Stimulated activated CD8-positive, alpha-beta memory T cell treated with anti-CD3 and anti-CD28 coated beads, Interleukin-15, amount 100 ng/mL, for 1 hour (primary cell): Measurements from ENCODE around the gene MORC2.

Experiments used
- DNase-seq: peaks from one replicate; pipeline ENCODE4 v3.0.0-alpha.2; 2020; ENCODE audit warnings: low read depth

Gene MORC2

DNA sequence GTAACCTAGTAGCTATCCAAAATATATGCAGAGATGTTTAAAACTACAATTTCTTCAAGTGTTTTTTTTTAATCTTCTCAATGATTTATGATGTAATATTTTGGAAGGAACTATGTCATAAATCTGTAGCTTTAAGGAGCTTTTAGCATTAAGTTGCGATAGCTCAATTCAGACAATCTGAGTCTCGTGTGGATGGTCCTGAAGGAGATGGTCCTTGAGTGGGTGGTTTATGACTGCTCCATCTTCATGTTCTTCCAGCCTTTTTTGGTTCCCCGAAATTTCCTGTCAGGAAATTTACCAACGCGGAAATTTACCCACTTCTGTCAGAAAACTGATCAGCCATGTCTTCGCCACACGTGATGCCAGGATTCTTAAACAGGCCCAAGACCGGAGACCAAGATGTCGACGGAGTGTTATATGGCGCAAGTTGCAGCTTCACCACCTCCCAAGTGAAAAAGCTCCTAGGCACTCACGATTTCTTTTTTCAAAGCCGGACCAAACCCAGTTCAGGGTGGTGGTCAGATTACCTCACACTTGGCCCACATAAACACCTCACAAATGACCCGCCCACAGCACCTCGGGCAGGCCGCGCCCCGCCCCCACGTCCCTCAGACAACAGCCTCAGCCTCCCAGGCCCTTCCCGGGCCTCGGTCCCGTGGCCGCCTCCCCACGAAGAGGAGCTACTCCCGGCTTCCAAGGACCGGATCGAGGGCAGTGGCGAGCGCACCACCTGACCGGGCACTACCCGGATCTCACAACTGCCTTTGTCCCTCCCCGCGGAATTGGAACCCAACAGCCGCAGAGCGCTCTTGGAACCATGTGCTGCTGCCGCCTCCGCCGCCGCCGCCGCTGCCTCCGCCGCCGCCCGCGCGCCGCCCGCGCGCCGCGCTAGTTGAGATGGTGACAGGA lies at the start of gene MORC2:
Gene MORC2 (minus strand): TSS at position 760 of the 909 bp plus-strand sequence. CDS start 885 bp downstream, outside the sequence.
- peak; percentile 2 for DNase-seq

DNA sequence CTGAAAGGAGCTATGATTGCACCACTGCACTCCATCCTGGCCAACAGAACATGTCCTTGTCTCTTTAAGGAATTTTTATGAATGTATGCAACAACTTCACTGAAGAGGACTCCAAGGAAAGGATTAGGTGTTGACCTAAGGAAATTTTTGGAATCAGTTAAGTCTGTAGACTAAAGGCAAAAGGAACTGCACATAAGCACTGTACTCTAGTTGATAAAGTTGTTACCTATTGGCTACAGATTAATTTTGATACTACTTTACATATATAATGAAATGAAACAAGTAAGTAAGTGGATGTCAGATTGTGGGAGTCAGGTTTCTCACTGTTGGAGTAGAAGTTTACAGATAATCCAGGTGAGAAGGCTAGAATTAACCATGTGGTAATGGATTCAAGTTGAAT lies 37.0 kb upstream of the MORC2 start:
- no peak for DNase-seq

DNA sequence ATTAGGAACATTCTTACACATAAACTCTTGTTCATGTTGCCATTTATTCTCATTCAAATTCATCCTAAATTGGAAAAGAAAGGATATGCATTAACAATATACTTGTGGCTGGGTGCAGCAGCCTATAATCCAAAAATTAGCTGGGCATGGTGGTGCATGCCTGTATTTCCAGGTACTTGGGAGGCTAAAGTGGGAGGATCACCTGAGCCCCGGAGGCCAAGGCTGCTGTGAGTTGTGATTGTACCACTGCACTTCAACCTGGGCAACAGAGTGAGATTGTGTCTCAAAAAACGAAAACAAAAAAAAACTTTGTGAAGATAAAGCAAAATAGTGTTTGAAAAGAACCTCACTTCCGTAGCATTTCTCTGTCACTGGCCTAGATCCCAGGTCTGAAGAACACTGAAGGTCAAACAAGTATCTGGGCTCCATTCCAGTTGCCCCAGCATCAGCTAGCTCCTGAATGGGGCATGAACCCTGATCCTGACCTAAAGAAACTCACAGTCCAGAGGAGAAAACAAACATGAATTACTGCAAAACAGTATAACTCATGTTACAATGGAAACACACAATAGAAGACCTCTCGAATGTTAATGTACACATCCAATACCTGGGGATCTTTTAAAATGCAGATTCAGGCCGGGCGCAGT lies 32.7 kb upstream of the MORC2 start:
- DNase-seq: no peak

DNA sequence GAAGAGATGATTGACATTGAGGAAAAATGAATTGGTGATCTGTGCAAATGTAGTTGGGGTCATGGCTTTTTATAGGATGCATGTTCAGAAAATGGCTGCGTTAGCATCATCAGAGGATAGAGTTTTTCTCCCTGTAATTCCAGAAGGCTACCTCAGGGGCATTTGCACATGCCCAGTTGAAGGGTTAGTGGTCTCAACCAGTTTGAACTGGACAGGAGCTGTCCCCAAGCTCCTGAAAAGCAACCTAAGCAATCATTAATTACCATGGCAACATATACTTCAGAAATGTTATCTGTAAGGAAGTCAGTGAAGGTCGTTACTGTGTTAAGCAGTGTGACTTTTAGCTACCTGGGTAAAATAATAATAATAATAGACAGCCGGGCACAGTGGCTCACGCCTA lies 29.8 kb upstream of the MORC2 start:
- no peak for DNase-seq

DNA sequence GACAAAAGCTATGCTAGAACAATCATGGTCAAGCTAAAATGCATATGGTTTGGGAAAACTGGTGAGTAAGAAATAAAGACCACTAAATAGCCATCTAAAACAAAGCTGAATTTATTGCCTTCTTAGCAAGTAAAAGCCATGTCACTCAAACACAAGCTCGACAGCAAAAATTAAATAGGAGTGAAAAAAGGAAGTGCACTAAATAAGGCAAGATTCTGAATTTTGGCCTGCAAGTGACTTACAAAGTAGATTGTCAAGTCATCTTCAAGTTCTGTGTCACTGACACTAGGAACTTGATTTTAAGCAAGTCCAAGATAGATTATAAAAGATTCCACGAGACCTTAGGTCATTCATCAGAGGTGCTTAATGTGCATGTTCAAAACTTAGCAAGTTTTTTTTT lies 27.9 kb upstream of the MORC2 start:
- DNase-seq: no peak

DNA sequence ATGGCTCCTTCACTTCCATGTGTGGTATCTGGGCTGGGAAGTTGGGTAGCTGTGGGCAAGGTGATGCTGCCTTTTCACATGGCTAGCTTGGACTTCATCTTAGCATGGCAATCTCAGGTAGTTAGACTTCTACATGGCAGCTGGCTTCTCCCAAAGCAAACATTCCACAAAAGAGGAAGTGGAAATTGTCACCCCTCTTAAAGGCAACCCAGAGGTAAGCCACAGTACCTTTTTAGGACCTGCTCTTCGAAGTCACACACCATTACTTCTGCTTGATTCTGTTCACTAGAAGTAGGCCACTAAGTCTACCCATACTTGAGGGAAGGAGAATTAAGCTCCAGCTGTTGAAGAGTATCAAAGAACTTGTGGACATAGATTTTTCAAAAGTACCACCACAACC lies 26.4 kb upstream of the MORC2 start:
- no peak for DNase-seq

DNA sequence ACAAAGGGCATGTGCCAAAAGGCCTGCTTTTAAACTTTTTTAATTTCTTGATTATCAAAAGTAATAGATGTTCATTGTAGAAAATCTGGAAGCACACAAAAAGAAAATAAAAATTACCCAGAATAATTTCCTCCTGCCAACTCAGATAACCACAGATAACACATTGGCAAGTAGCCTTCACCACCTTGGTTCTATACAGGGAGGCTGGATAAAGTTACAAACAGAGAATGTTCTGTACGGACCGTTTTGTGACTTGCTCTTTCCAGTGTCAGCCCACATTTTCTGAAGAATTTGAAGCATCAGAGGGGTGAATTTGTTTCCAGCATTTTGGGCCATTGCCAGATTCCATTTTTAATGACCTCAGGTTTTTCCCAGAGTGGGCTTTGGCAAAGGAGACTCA lies 24.0 kb upstream of the MORC2 start:
- DNase-seq: no peak

DNA sequence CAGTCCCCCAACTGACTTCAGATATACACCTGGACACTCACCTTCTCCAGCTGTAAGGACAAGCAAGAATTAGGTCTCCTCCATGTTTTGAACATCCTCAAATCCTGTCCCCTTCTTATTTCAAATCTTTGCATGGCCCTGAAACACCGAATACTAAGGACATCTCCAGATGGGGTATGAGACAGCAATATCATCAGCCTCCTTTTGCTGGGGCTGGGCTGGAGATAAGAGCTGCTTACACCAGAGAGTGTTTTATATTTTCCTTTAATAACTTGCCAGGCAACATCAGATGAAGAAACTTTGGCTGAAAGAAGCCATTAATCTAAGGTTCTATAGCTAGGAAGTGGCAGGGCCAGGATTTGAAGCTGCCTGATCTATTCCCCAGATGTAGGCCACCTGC lies 22.1 kb upstream of the MORC2 start:
- no peak for DNase-seq

DNA sequence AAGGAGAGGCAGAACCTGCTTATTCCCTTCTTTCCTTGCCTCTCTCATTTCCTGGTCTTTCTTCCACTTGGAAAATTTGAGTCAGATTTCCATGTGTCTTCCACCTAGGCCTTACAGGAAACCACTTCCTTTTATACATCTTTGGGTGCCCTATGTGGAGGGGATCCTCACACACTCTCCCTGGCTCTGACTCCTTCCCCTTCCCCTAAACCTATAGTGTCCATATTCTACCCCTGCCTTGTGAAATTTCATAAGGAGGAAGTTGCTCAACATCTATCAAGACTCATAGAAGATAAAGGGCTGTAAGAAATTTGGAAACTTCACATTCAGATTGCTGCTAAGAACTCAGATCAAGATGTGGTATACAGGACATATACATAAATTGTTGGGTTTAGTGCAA lies 20.9 kb upstream of the MORC2 start:
- DNase-seq: no peak

DNA sequence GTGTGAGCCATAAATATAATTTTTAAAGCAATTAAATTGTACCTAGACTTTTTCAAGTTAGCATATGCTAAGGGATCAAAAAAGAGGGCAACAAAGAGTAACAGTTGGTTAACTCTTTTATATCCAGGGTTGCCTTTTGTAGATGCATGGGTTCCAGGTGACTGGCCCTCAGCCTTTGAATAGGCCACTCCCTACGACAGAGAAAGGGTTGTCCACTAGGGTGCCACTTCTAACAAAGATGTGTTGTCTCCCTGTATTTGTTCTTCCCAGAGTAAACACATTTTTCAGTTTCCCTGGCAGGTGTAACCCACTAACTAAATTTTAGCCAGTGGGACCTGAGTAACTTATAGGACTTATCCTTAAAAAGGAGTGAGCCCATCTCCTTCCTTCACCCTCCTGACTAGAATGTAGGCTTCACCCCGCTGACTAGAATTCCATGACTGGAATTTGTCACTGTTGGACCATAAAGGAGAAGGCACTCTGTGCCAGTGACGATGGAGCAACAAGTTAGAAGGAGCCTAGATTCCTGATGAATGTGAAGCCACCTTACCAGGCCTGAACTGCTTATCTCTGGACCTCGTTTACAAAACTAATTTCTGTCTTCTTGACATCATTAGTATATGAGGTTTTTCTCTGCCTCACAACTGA lies 17.1 kb upstream of the MORC2 start:
- no peak for DNase-seq

DNA sequence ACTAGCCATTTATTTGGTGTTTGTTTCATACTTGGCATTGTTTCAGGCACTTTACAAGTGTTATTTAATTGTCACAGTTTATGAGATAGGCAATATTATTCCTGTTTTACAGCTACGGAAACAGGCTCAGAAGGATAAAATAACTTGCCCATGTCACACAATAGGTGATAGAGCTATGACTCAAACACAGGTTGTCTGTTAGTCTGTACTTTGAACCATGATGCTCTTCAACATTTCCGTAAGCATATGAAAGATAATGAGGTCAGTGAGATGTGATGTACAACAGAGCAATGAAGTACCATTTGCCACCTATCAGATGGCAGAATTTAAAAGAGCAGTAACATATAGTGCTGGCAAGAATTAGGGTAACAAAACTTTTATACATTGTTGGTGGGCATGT lies 15.7 kb upstream of the MORC2 start:
- DNase-seq: no peak

DNA sequence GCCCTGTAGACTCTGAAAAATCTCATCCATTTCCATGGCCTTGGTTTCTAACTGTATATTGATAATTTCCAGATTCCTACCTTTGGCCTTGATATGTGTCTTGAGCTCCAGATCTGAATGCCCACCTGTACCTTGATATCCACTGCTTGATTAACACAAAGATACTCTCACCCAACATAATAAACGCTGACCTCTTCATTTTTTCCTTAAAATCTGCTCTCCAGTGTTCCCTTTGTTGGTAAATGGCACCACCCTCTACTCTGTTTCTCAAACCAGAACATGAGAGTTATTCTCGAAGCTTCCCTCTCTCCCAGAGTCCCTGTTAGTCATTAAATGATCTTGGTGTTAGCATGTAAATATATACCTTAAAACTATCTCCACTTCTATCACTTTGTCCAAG lies 13.9 kb upstream of the MORC2 start:
- no peak for DNase-seq

DNA sequence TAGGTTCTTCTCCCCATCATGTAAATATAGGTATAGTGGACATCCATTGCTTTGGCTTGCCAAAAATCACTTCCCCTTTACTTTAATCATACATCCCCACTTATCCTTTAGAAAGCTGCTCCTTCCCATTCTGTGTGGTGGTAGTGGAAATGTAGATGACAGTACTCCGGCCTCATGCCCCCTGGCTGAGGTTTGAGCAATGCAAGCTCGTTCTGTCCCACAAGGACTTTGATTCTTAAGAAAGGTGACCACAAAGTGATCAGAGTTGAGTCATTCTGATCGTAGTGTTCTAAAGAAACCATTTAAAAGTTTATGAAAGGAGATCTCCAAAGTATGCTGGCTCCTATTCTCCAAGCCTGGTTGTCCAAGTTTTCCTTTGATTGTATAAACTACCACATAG lies 11.4 kb upstream of the MORC2 start:
- DNase-seq: no peak

DNA sequence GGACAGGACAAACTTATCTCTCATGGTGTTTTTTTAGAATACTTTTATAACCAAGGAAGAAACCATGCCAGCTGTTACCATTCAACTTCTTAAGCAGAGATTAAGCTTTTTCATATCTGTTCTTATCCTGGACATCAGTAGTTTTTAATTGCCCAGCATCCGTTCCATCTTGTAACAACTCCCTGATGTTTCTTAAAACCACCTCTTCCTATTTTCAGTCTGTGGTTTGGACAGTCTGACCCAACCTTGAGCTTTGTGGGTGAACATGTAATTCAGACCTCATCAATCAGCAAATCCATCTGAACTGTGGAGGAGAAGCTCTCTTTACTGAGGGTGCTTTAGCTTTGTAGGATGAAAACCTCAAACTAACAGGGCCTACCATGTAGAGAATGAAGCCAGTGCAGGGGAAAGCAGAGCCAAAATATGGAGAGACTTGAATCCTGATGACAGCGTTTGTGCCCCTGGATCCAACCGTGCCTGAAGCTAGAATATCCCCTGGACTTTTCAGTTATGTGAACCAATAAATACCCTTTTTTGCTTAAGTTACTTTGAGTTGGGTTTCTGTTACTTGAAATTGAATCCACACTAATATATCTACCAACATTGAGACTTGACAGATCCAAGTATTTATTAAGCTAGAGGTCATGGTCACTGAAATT lies 9.9 kb upstream of the MORC2 start:
- DNase-seq: no peak

DNA sequence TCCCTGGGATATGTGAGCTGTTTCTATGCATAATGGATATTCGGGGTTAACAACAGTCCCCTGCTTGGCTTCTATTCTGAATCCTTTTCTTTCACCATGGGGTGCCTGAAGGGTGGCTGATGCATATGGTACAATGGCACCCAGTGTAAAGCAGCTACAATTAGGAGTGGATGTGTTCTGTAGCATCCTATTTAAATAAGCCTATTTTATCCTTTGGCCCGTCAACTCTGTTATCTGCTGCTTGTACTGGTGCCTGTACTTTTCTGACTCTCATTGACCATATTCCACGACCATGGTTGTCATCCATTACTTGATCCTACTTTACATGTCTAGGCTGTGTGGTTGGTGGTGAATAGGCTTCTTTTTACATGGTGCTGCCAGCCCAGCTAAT lies 1.8 kb upstream of the MORC2 start:
- no peak for DNase-seq

DNA sequence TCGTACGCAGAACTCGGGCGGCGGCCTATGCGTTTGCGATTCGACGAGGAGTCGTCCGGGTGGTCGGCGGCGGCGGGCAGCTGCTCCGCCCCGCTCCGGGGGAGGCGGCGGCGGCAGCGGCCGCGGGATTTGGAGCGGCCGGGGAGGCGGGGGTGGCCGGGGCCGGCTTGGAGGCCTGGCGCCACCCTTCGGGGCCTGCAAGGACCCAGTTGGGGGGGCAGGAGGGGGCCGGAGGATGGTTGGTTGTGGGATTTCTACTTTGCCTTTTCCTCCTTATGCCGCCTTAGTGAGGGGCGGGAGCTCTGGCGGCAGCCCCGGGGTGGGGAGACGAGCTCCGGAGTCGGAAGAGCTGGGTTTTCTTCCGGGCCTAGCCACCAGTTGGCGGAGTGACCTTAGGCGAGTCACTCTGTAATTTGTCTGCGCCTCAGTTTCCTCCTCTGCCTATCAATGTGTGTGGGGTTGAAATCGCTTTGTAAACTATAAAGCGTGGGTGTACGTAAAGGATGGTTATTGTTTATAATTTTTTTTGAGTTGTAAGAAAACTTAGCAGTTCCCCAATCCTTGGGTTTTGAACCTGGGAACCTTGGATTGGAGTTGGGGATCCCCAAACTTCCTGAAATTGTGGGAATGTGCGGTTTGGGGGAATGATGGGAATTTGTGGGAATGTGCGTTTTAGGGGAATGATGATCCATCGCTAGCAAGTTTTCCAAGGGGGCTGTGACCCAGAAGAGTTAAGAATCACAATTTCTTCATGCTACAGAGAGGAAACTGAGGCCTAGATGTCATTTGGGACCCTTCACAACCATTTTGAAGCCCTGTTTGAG lies 1.2 kb upstream of the MORC2 start:
- DNase-seq: peak; percentile 11

DNA sequence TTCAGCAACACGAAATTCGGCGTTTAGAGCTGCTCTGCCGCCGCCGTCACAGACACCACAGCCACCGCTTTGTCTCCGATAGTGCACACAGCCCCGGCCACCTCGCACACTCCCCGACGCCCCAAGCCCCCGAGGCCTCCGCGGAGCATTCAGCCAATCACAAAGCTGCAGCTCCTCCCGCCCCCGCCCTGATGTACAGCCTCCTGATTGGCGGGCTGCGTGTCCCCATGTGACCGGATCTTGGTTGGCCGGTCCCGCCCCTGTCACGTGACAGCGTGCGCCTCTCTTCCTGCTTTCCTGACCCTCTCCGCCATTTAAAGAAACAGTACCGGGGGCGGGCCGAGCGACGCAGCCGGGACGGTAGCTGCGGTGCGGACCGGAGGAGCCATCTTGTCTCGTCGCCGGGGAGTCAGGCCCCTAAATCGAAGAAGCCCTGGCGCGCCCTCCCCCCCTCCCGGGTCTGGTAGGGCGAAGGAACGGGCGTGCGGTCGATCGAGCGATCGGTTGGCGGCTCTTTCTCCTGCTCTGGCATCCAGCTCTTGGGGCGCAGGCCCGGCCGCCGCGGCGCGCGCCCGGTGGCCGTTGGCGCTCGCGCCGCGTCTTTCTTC lies 454 bp upstream of the MORC2 start, which contains the start of gene TUG1:
Gene TUG1 (plus strand): TSS at position 342 of the 608 bp plus-strand sequence.
- DNase-seq: peak; percentile 93

DNA sequence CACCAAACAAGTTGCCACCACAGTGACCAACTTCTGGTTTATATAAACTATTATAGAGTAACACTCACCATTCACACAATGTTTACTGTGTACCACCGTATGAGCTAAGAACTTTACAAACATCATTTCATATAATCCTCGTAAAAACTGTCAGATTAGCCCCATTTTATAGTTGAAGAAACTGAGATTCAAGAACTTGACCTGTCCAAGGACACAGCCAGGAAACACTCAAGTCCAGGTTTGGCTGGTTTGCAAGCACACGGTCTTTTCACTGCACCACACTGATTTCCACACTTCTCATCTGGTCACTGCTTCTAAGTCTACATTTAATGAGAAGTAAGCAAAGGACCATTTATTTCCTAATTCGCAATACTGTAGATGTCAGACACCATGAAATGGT lies 3.7 kb downstream of the MORC2 start:
- DNase-seq: no peak

DNA sequence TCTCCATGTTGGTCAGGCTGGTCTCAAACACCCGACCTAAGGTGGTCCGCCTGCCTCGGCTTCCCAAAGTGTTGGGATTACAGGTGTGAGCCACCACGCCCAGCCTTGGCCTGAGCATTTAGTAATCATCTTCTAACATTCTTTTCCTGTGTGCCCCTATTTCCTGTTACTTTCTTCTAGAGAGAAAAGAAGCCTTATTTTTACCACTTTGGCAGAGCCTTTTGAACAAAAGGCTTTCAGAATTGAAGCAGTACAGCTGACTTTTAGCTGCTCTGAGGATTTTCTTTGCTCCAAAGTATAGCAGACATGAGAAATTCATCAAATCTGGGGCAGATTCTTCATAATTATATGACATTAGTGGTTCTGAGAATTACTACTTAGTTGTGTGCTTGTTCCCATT lies 13.4 kb downstream of the MORC2 start:
- no peak for DNase-seq

DNA sequence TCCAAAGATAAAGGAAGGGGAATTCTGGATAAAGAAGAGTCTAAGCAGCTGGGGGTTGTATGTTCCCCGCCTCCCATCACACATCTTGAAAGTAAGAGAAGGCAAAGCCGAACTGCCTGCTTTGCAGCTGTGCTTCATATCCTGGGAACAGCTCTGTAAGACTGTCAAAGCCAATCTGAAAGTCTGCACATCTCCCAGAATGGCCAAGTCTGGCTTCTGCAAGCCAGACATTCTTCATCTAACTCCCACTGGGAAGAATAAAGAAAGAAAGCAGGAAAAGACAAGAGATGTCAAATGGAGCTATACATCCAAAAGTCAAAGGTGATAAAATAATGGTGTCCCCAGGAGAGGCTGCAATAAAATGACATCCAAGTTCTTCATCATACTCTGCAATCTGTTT lies 15.4 kb downstream of the MORC2 start:
- DNase-seq: no peak
